ENCODE data around the gene COBLL1. TPM values are rescaled to one million over a fixed set of nuclear protein-coding genes. Genes with fewer than 3 reads are reported as not detected.

Gene COBLL1
- total RNA-seq, 1 donor from 2014 or later = 46.9 TPM

DNA sequence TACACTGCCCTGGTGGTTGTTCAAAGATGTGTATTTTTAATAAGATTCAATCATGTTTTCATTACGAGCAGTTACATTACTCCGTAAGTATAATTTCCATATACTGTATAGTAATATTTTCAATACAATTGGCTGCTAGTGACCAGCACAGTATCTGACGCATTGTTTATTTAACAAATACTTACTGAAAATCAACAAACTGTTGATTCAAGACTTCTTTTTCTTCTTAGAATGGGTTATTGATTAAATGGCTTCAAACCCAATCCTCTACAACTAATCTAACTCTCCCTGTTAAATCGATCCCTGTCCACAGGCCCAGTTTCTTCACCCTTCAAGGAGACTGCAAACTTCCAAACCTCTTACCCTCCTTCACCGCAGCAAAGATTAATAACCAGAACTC is 18.5 kb downstream of the COBLL1 start:
- no peak for DNase-seq (ENCODE audit: low spot score)

DNA sequence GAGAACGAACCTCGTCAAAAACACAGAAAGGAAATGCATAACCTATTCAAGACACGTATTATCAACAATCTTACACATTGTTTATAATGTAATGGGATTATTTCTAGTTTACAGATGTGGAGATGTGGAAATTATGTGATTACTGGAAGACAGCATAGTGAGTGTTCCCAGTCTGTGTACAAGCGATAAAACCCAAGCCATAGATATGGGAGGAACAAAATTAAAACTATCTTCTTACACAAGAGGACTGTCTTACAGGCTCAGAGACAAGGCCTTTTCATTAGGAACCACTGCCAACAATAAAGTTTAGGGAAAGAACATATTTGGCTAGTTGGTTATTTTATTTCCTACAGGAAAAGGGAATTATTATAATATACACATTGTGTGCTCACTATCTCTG is 20.3 kb downstream of the COBLL1 start:
- no peak for DNase-seq (ENCODE audit: low spot score)

DNA sequence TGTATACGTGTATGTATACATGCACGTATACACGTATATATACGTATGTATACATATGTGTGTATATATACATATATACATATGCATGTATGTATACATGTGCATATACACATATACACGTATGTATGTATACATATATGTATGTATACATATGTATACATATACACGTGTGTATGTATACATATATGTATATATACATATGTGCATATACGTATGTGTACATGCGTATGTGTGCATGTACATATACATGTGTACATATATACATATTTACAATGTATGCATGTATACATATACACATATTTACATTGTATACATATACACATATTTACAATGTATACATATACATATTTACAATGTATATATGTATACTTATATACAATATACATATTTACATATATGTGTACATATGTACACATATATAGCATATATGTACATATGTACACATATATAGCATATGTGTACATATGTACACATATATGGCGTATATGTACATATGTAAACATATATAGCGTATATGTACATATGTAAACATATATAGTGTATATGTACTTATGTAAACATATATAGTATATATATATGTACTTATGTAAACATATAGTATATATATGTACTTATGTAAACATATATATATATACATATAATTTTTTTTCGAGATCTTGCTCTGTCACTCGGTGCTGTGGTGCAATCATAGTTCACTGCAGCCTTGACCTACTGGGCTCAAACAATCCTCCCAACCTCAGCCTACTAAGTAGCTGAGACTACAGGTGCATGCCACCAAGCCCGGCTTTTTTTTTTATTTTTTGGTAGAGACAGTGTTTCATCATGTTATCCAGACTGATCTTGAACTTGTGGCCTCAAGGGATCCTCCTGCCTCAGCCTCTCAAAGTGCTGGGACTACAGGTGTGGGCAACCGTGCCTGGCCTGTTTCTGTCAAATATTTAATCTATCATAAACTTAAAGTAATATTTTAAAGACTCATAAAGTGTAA is 23.2 kb downstream of the COBLL1 start:
- no peak for DNase-seq (ENCODE audit: low spot score)

DNA sequence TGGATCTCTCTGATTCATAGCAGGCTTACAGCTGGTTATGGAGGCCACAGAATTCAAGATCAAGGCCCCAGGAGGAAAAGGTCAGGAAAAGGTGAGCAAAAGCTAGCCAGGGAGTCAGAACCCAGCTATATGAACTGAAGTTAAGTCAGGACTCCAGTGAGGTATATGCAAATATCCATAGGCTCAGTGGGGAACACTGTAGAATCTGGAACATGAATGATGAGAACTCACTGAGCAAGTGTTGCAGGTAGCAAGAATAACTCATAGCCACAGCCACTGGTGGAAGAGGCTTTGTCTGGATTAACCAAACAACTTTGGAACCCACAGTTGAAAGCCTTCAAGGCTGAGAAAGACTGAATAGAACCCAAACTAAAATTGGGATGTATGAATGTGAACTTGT is 24.7 kb downstream of the COBLL1 start:
- no peak for DNase-seq (ENCODE audit: low spot score)

DNA sequence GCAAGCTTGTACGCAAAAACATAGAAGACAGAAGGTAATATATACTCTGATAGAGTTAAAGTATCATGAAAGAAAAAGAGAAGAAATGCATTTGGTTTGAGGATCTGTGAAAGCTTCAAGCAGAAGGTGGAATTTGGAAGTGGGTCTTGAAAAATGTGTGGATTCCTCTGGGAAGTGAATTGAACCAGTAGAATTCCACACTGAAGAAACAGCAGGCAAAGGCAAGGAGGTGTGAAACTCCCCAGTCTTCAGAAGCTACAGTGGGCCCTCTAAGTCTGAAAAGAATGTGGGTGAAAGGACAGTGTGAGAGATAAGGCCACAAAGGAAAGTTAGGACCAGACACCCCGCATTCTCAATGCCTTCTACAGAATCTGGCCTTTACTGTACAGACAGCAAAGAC is 25.6 kb downstream of the COBLL1 start:
- no peak for DNase-seq (ENCODE audit: low spot score)

DNA sequence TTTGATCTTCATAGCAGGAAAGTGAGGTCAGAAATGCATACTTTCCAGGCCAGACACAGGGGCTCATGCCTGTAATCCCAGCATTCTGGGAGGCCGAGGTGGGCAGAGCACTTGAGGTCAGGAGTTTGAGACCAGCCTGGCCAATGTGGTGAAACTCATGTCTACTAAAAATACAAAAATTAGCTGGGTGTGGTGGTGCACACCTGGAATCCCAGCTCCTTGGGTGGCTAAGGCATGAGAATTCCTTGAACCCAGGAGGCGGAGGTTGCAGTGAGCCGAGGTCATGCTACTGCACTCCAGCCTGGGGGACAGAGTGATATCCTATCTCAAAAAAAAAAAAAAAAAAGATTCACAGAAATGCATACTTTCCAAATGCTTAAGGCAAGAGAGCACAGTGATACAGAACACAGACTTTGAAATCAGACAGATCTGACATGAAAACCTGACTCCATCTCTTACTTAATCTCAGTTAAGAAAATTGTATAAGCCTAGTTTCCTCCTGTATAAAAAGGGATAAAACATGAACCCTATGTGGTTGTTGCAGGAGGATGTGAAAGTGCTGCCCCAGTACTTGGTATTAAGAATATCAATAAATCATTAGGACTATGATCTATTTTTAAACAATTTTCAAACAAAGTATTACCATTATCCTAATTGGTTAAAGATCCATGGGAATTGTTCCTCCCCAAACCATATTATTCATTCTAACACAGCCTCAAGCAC is 26.4 kb downstream of the COBLL1 start:
- DNase-seq (ENCODE audit: low spot score) = no peak

DNA sequence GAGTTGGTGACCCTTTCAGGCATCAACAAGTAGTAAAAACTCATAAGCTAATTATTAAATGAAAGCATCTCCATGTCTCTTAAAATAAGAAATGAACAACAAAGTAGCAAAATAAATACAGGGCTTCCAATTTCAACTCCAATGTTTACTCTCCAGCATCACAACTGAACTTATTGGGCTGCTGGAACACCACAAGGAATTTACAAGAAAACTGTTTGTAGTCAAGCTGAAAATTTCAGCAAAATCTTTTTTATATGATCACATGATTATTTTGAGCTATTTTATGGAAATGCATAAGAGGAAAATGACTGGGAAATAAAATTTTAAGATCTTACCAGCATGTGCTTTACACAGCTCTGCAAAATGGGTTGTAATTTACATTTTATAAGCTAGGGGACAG is 28.1 kb downstream of the COBLL1 start:
- no peak for DNase-seq (ENCODE audit: low spot score)

DNA sequence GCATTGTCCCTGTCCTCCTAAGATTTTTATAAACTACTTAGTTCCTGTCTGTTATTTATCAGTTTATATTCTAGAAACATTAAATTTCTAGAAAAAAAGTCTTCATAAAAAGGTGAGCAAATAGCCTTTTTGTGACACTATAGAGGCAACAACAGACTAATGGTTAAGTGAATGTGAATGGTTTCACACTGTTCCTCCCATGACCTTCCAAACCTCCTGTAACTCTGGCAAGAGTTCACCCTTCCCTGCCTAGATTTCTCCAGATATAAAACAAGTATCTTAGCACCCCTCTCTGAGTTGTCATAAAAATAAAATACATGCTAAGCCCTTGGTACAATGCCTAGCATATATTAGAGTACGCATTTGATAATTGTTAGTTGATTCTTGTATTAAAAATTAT is 29.2 kb downstream of the COBLL1 start:
- DNase-seq (ENCODE audit: low spot score) = no peak

DNA sequence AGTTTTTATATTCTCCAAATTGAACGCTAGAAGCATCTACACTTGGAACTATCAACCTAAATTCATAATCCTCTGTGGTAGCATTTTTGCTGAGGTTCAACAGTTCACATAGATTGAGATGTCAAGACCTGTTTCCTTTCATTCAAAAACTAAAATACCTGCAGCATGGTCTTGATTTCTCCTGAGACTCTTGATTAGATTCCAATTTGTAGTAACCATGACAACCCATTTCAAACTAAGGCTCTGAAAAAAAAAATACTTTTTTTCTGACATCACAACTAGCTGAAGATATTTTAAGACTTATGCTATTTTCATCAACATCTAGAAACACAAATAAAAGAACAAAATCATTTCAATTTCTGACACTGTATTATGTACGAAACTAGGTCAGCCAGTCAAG is 29.8 kb downstream of the COBLL1 start:
- no peak for DNase-seq (ENCODE audit: low spot score)

DNA sequence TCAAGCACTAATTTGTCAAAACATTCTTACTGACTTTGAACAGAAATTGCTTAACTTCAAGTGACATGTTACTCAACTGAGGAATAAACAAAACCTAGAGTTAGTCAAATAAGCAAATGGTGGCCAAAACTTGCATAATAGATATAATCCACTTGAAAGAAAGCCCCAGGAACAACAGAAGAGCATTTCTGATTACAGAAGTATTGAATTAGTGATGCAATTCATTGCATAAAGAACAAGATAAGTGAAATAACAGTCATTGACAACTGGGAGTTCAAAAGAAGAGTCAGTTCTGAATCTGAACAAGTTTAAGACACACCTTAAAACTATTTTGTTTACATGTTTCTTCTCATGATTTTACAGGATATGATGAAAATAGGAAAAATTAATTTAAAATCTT is 30.8 kb downstream of the COBLL1 start:
- no peak for DNase-seq (ENCODE audit: low spot score)

DNA sequence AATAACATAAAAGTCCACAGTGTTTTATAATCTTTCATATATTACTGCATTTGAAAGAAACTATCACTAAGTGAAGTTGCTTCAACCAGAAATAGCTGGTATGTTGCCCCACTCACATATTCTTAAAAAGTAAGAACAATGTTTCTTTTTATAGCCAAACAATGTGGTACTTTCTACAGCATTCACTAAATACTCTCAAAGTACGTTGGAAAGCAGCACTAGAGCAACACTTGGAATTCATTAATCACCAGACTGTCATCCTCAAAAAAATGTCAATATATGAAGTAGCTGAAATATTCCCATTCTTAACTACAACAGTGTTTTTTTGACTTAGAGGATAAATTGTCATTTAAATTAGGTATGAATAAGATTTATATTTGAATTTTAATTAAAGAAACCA is 32.8 kb downstream of the COBLL1 start:
- no peak for DNase-seq (ENCODE audit: low spot score)

DNA sequence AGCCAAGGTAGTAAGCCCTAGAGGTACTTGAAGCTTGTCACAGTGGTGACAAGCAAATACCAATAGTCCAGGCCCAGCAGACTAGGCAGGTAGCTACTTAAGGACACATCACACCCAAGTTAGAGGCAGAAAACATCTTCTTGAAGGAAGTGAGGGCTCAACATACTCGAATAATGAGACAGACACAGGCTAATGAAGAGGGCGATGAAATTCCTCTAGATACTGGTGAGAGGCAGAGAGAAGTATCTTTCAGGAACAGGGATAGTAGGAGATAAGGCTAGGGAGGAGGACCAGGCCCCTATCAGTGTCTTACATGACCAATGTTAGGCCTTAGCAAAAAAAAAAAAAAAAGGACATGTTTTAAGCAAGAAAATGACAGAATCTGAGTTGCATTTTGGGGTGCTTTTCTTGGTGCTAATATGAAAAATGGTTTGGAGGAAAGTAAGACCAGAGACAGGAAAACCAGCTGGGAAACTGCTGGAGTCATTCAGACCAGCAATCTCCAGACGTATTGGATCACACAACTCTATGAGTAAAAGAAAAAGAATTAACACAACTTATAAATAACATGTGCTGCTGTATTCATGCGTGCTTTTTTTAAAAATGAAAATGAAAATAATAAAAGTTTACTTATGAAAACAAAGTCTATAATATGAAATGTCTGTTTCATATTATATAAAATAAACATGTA is 37.7 kb downstream of the COBLL1 start:
- no peak for DNase-seq (ENCODE audit: low spot score)

DNA sequence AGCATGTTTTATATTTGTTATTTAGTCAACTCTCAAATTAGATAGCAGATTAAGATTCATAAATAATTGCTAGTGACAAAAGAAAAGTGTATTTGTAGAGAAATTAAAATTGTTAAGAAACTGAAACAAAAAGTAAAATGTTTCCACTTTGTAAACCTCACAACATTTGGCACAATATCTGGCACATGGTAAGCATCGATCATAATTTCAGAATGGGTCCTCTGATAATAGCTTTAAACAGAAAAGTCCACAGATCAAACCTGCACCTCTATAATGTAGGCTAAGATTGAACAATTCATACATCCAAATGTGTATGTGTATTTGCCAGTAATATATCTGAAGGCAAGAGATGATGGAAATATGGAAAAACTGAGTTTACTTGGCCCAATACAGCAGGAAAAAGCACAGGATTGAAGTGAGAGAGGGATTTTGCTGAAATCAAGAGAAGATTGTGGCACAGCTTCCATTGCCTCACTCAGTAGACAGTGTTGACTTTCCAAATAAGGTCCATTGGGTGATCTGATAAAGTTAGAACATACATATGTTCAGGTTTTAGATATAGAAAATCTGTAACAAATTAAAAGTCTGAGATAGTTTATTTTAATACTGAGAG is 39.4 kb downstream of the COBLL1 start:
- no peak for DNase-seq (ENCODE audit: low spot score)

DNA sequence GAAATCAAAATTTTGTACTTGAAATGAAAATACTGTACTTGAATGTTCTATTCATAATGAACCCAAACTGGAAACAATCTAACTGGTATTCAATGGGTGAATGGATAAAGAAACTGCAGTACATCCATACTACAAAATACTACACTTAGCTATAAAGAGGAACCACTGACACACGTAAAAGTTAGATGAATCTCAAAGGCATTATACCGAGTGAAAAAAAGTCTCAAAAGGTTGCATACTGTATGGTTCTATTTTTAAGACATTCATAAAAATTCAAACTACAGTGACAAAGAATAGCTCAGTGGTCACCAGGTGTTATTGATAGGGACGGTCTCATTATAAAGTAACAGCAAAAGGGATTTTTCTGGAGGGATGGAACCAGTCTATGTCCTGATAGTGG is 41.1 kb downstream of the COBLL1 start:
- no peak for DNase-seq (ENCODE audit: low spot score)

DNA sequence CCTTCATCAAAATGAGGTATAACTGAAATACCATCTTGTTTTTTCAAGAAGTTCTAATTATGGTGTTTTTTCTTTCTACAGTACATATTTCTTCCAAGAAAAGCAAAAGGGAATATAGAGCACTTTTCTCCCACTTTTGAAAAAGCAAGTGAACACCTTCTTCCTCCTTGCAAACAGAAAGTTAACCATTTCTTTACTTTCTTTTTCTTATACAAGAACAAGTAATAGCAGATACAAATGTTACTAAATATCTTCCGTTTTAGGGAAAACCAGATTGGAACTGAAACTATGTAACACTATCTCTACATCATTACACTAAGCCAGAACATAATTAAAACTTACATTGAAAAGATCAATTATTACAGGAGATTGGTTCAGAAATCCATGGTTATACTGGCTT is 44.0 kb downstream of the COBLL1 start:
- no peak for DNase-seq (ENCODE audit: low spot score)

DNA sequence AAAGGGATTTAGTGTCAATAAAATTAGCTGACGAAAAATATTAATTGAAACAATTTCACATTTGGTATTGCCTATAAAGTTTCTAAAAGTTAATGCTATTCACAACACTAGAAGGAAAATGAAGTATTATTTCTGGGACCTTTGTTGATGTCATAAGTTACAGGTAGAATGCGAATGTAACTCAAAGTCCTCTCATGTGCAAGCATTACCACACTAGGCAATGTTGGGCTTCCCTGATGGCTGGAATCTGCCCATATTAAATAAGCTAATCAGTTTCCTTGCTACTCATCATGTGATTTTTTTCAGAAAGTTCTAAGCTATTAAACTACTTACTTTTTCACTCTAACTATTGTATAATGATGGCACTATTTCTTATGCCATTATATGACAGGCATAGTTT is 44.6 kb downstream of the COBLL1 start:
- DNase-seq (ENCODE audit: low spot score) = no peak

DNA sequence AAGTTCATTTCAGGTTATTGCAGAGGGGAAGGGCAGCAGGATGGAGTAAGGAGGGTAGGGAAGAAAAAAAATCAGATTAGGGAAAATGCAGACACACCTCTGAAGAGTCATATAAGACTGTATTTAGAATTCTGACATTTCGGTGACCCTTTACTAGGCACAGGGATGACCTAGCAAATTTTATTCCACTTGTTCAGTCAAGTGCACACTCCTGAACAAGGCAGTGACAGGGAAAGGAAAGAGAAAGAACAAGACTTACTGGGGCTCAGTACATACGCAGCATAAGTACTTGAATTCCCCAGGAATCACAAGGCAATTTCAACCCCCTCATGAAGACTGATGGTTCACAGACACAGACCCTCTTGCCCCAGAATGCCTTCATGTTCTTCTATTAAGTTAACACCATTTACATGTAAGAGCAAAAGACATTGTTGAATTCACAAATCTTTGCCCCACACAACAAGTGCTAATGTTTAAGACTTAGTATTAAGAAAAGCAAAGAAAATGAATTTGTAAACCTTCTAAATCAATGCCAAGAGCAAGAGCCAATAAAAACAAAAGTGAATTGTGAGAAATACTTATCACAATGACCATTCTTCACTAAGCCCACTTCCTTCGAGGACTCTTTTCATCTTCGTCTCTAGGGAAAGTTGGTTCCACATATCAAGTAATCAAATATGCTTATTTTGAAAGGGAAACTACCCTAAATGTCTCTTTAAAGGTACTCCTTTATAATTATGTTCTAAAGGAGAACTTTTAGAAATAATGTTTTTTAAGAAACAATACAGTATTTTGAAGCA is 47.0 kb downstream of the COBLL1 start:
- DNase-seq (ENCODE audit: low spot score) = no peak

DNA sequence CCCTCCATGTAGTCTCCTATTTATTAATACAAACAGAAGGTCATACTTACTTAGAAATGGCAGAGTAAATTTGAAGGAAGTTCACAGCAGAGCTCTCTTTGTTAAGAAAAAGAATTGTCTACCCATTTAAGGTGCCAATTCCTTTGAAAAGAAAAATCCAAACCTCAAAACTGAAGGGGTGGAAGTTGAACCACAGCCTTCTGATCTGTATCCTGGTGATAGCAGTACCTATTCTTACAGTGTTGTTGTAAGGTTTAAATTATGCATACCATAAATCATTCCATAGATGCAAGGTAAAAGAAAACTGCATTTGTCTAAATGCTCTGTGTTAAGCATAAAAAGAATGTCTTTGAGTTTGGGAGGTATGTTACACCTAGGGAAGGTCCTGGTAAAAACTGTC is 47.6 kb downstream of the COBLL1 start:
- DNase-seq (ENCODE audit: low spot score) = no peak

DNA sequence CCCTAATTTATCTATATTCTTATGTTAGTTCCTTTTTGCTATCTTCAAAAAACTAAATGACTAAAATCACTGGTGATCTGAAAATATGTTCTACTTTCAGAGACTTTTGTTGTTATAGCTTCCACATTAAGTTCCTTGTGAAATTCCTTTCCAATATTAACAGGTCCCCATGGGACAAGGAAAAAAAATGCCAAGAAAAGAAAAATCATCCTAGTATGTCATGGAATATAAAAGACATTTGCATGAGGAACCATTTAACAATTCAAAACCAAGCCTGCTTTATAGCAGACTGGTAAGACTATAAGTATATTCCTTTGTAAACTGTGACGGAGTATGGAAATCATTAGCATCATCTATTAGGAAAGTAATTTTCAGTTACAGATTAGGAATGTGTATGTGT is 48.1 kb downstream of the COBLL1 start:
- DNase-seq (ENCODE audit: low spot score) = no peak

DNA sequence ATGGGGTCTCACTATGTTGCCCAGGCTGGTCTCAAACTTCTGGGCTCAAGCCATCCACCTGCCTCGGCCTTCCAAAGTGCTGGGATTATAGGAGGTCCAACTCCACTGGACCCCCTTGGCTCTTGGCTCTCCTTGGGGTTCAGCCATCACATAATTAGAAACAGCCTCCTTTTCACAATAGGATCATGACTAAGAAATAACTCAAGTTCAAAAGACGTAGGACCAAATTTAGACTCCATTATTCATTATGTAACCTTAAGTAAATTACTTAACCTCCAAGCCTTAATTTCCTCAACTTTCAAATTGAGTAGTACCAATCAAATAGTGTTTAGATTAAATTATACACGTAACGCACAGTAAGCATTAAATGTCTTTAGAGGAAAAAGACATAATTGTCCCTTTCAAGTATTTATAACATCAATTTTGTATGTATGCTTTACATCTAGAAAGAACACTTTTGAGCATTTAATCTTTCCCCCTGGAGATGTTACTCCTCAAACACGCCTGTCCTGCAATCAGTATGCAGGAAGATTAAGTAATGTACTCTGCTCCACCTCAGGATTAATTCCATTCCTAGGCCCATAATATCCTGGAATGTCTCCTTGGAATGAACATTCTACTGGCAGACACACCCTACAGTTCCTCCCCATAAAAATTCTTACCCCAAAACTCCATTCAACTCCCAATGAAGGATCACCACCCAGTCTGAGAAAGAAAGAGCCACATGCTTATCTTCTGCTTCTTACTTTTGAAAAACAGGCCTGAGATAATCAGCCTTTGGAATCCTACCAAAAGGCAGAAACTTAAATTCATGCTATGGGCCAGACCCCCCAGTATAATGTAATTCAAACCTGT is 49.1 kb downstream of the COBLL1 start:
- DNase-seq (ENCODE audit: low spot score) = peak; percentile 86
